ENCODE data around the gene MAD2L2. TPM values are rescaled to one million over a fixed set of nuclear protein-coding genes. Genes with fewer than 3 reads are reported as not detected.

MAD2L2 gene
- total and polyA plus RNA-seq, 12 donors: 15.6 to 71.2 (median 28.1) TPM

GRCh38 chr1:11680270-11681070, 478 bp downstream of the MAD2L2 start:
- Histone ChIP-seq H3K9me3 (replicated peaks in 1 of 3) (no peaks in the 10 kb centered on the region), H3K4me1 (replicated peaks in 1 of 2) (peaks cover 5 to 12% of the 10 kb centered on the region in 2 donors), H3K27ac (peak overlapping the region in 4 of 5 donors; percentile 22 to 93 (median 76)), H3K27me3 (no peaks in the 10 kb centered on the region), H3K4me3 (peak overlapping the region; percentile 39 to 70 (median 56)), H3K36me3 (replicated peaks in 1 of 2) (peaks cover 0 to 12% of the 10 kb centered on the region in 2 donors)
- TF ChIP-seq CTCF (IDR thresholded peaks at IDR 0.05) (no peak), POLR2A (IDR thresholded peaks at IDR 0.05) (no peak)
- DNase-seq: peak in 1 of 7 donors; percentile 21
- intact Hi-C loops (cut with DNase I): no loop called here
- WGBS, 4 donors: 11 to 23% (median 16%) methylated on average over 19 to 65 of the region's 65 CpGs

GRCh38 chr1:11678442-11678841, 2.5 kb downstream of the MAD2L2 start:
- intact Hi-C loops (cut with DNase I): no loop called here
- Histone ChIP-seq H3K27me3 (no peaks in the 10 kb centered on the region), H3K36me3 (replicated peaks in 1 of 2) (peaks cover 0 to 32% of the 10 kb centered on the region in 2 donors), H3K4me3 (no peak overlapping the region), H3K9me3 (replicated peaks in 1 of 3) (no peaks in the 10 kb centered on the region), H3K4me1 (replicated peaks in 1 of 2) (peaks cover 5 to 12% of the 10 kb centered on the region in 2 donors), H3K27ac (no peak overlapping the region)
- TF ChIP-seq POLR2A (IDR thresholded peaks at IDR 0.05): no peak
- no peak for TF ChIP-seq CTCF (IDR thresholded peaks at IDR 0.05)
- no peak for DNase-seq
- WGBS, 4 donors: 94 to 98% (median 96%) methylated on average over 2 of the region's 2 CpGs

GRCh38 chr1:11676386-11677103, 4.4 kb downstream of the MAD2L2 start:
- Histone ChIP-seq H3K27me3 (no peaks in the 10 kb centered on the region), H3K4me1 (replicated peaks in 1 of 2) (peaks cover 5 to 7% of the 10 kb centered on the region in 2 donors), H3K27ac (no peak overlapping the region), H3K36me3 (replicated peaks in 1 of 2) (peaks cover 0 to 40% of the 10 kb centered on the region in 2 donors), H3K4me3 (no peak overlapping the region), H3K9me3 (replicated peaks in 1 of 3) (no peaks in the 10 kb centered on the region)
- 87 to 95% (median 89%) methylated on average over 7 to 10 of the region's 10 CpGs for WGBS, 4 donors
- no peak for TF ChIP-seq POLR2A (IDR thresholded peaks at IDR 0.05)
- DNase-seq: no peak
- intact Hi-C loops (cut with DNase I): no loop called here

DNA sequence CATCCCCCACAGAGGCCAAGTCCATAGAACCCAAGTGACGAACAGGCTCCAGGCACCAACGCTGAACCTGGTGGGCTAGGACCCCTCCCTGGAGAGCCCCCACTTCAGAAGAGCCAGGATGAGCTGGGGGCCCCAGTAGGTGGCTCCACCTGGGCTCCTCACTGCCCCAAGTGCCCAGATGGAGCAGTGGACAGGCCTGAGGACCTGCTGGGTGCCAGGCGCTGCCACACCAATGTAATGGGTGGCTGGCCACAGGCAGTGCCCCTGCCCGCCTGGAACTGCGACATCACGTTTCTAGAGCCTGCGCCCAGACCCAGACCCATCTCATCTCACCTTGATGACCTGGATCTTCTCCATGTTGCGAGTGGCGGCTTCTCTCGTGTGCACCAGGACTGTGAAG, 5.6 kb downstream of the MAD2L2 start:
- 92 to 98% (median 96%) methylated on average over 7 to 10 of the region's 10 CpGs for WGBS, 4 donors
- intact Hi-C loops (cut with DNase I): no loop called here

More for the DNA sequence above, 5.6 kb downstream of the MAD2L2 start:
- H3K27ac ChIP-seq: no peak overlapping the region
- no peaks in the 10 kb centered on the region for H3K27me3 ChIP-seq
- no peak for DNase-seq
- H3K36me3 ChIP-seq (replicated peaks in 1 of 2): peaks cover 0 to 40% of the 10 kb centered on the region in 2 donors
- TF ChIP-seq POLR2A (IDR thresholded peaks at IDR 0.05) (no peak), CTCF (IDR thresholded peaks at IDR 0.05) (no peak)
- peaks cover 2 to 4% of the 10 kb centered on the region in 2 donors for H3K4me1 ChIP-seq (replicated peaks in 1 of 2)
- no peak overlapping the region for H3K4me3 ChIP-seq
- no peaks in the 10 kb centered on the region for H3K9me3 ChIP-seq (replicated peaks in 1 of 3)
